K562 (cell line): Measurements from ENCODE around the gene COX6A1. TPM values are rescaled to one million over a fixed set of nuclear protein-coding genes. Genes with fewer than 3 reads are reported as not detected.

Experiments used
- ATF3 ChIP-seq, 2 experiments: fragments of 450-650 bp in 1 of 2; sonication (generic) in 1 of 2; formaldehyde crosslinking in 1 of 2; IDR thresholded peaks in 1 of 2; conservative IDR thresholded peaks in 1 of 2; 2 replicates each; pipeline versions ENCODE4 v1.6.1 to v1.8.1; 2016 to 2023; ENCODE audit warnings: mild to moderate bottlenecking in 2 of 2, moderate library complexity in 2 of 2, inconsistent platforms in 1 of 2, missing genetic modification reagents in 1 of 2
- CBX1 ChIP-seq: sonication (generic); IDR thresholded peaks from 2 replicates; pipeline ENCODE4 v1.6.1; 2016; ENCODE audit warnings: antibody characterized with exemption, low read depth, mild to moderate bottlenecking
- FOS ChIP-seq: IDR thresholded peaks from 3 replicates; pipeline ENCODE4 v1.6.1; 2011; ENCODE audit not compliant: insufficient read length; ENCODE audit errors: extremely low read depth
- ID3 ChIP-seq, 2 experiments: fragments of 250-450 bp in 1 of 2; fragments of 450-650 bp in 1 of 2; sonication (Bioruptor Pico) in 1 of 2; IDR thresholded peaks; 2 replicates each; pipeline versions ENCODE4 v1.6.1 to v1.8.0; 2016 to 2021; ENCODE audit warnings: mild to moderate bottlenecking in 2 of 2, moderate library complexity in 2 of 2, missing compliant biosample characterization in 1 of 2, missing genetic modification characterization in 1 of 2
- ILK ChIP-seq: fragments of 450-650 bp; IDR thresholded peaks from 2 replicates; pipeline ENCODE4 v1.6.1; 2016; ENCODE audit warnings: missing genetic modification characterization, low read depth, mild to moderate bottlenecking, missing compliant biosample characterization, moderate library complexity, borderline replicate concordance
- JUNB ChIP-seq: fragments of 450-650 bp; formaldehyde crosslinking; conservative IDR thresholded peaks from 2 replicates; pipeline ENCODE4 v1.4.0; 2020; ENCODE audit warnings: mild to moderate bottlenecking
- KHSRP ChIP-seq: fragments of 450-650 bp; IDR thresholded peaks from 2 replicates; pipeline ENCODE4 v1.6.1; 2017
- MCM2 ChIP-seq: fragments of 450-650 bp; IDR thresholded peaks from 2 replicates; pipeline ENCODE4 v1.6.1; 2017; ENCODE audit warnings: low read depth, mild to moderate bottlenecking
- MEIS2 ChIP-seq: fragments of 450-650 bp; IDR thresholded peaks from 2 replicates; pipeline ENCODE4 v1.6.1; 2014; ENCODE audit warnings: mild to moderate bottlenecking; ENCODE audit not compliant: partially characterized antibody
- MTA1 ChIP-seq: fragments of 450-650 bp; IDR thresholded peaks from 2 replicates; pipeline ENCODE4 v1.6.1; 2017; ENCODE audit warnings: borderline replicate concordance
- PBX2 ChIP-seq, 2 experiments: IDR thresholded peaks in 1 of 2; conservative IDR thresholded peaks in 1 of 2; 2 replicates each; pipeline ENCODE4 v1.6.1; 2016; ENCODE audit warnings: low read depth in 2 of 2, mild to moderate bottlenecking in 1 of 2, missing compliant biosample characterization in 1 of 2, missing genetic modification characterization in 1 of 2, moderate library complexity in 1 of 2
- SAFB2 ChIP-seq: fragments of 200-400 bp; formaldehyde crosslinking; IDR thresholded peaks from 2 replicates; pipeline ENCODE4 v1.6.1; 2018; ENCODE audit warnings: borderline replicate concordance, low read length, low read depth, moderate library complexity; ENCODE audit not compliant: severe bottlenecking
- SMAD1 ChIP-seq: fragments of 150-350 bp; IDR thresholded peaks from 2 replicates; pipeline ENCODE4 v1.6.1; 2014; ENCODE audit warnings: low read length, low read depth; ENCODE audit not compliant: partially characterized antibody
- TGIF2 ChIP-seq: sonication (generic); formaldehyde crosslinking; IDR thresholded peaks from 2 replicates; pipeline ENCODE4 v1.8.1; 2022; ENCODE audit warnings: mild to moderate bottlenecking, missing genetic modification reagents, moderate library complexity
- UBTF ChIP-seq, 2 experiments: IDR thresholded peaks; 2 replicates each; pipeline ENCODE4 v1.6.1; 2012; ENCODE audit warnings: improper control_type of control experiment in 2 of 2, low read depth in 2 of 2, low read length in 2 of 2, borderline replicate concordance in 1 of 2
- ZKSCAN3 ChIP-seq: fragments of 250-450 bp; sonication (Bioruptor Pico); IDR thresholded peaks from 2 replicates; pipeline ENCODE4 v1.4.0; 2020
- ZNF780A ChIP-seq: fragments of 250-450 bp; sonication (Bioruptor Pico); IDR thresholded peaks from 2 replicates; pipeline ENCODE4 v1.5.0; 2021; ENCODE audit warnings: mild to moderate bottlenecking
- polyA plus RNA-seq, 8 experiments: library from polyadenylated mRNA; depleted of rRNA in 4 of 8; stranded (reverse) in 5 of 8; unstranded in 3 of 8; fragments of >200 nt; fragmentation: Nextera tagmentation in 2 of 8; fragmentation: Illumina TruSeq in 1 of 8; extraction: Ambion mirVana in 2 of 8; extraction: Trizol in 1 of 8; gene quantifications; 2 replicates each; pipeline versions ENCODE4 v1.2.1 to v1.2.3, GENCODE V29; 2011 to 2014; ENCODE audit warnings: inconsistent platforms in 1 of 8, missing spikeins in 1 of 8
- total RNA-seq, 7 experiments: library from RNA; depleted of rRNA in 6 of 7; stranded (reverse); fragments of >200 nt in 6 of 7; fragmentation: Illumina TruSeq in 2 of 7; extraction: Trizol in 2 of 7; gene quantifications; 2 replicates each; pipeline versions ENCODE4 v1.2.1 to v1.2.3, GENCODE V29; 2011 to 2021; ENCODE audit warnings: low replicate concordance in 1 of 7

The COX6A1 gene
- total and polyA plus RNA-seq, 9 of the 15 experiments (the other 6 are each of a cell fraction or from before 2014, with no cell fraction given), result 414 to 4,142 (median 931) TPM

GRCh38 chr12:120489018-120489417 is 51.1 kb downstream of the COX6A1 start (continued):
- TF ChIP-seq PBX2 (CRISPR knock-in tag; IDR thresholded peaks at IDR 0.05; ENCODE audit: low read depth), result no peak
- TF ChIP-seq PBX2 (tag; conservative IDR thresholded peaks at IDR 0.05; ENCODE audit: low read depth), result peak; percentile 84
- TF ChIP-seq MTA1, result no peak
- TF ChIP-seq JUNB, result no peak
- TF ChIP-seq SAFB2, result no peak
- no peak for TF ChIP-seq SMAD1
- no peak for TF ChIP-seq ILK (tag)
- TF ChIP-seq FOS, result no peak
- TF ChIP-seq UBTF (IDR thresholded peaks at IDR 0.05; ENCODE audit: borderline replicate concordance in 1 of 2, low read depth in 2 of 2, low read length in 2 of 2), result no peak
- TF ChIP-seq KHSRP, result no peak
- TF ChIP-seq ID3 (CRISPR knock-in tag; IDR thresholded peaks at IDR 0.05), result no peak
- 0 out of 2 replicates have a peak, but pooled peaks have one; percentile 29 for TF ChIP-seq ID3 (tag; IDR thresholded peaks at IDR 0.05)
- no peak for TF ChIP-seq TGIF2 (CRISPR knock-in tag)
- no peak for TF ChIP-seq ZNF780A
- TF ChIP-seq CBX1, result no peak
- TF ChIP-seq ATF3 (IDR thresholded peaks at IDR 0.05), result peak; percentile 83
- no peak for TF ChIP-seq ATF3 (CRISPR knock-in tag; conservative IDR thresholded peaks at IDR 0.05)
- peak; percentile 78 for TF ChIP-seq MEIS2
- no peak for TF ChIP-seq MCM2
- TF ChIP-seq ZKSCAN3 (CRISPR knock-in tag), result no peak
